GM10266 (cell line): ENCODE results near the gene SPATA6.

Experiments used
- DNase-seq: peaks from one replicate; pipeline ENCODE4 v3.0.0; 2012; ENCODE audit errors: extremely low spot score
- CTCF ChIP-seq: IDR thresholded peaks from 2 replicates; pipeline ENCODE4 v1.5.1; 2012; ENCODE audit warnings: mild to moderate bottlenecking, low read depth; ENCODE audit not compliant: control insufficient read depth, insufficient read depth; ENCODE audit errors: missing control alignments

Gene SPATA6

DNA sequence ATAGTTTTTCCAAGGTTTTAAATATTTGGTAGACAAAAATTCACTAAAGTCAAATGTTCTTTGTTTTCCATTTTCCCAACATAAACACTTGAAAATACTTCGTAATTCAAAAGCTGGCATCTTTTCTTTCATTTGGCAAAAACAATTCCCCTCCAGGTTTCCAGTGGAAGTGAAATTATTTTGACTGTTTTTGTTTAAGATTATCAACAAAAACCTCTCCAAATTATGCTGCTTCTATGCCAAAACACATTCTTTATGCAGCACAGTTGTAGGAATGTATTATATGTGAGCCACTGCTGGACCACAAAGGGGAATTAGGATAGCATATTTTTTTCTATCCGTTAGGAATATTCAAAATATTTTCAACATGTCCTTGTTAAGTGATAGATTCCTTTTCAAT lies 205.4 kb downstream of the SPATA6 start:
- TF ChIP-seq CTCF: no peak
- no peak for DNase-seq

DNA sequence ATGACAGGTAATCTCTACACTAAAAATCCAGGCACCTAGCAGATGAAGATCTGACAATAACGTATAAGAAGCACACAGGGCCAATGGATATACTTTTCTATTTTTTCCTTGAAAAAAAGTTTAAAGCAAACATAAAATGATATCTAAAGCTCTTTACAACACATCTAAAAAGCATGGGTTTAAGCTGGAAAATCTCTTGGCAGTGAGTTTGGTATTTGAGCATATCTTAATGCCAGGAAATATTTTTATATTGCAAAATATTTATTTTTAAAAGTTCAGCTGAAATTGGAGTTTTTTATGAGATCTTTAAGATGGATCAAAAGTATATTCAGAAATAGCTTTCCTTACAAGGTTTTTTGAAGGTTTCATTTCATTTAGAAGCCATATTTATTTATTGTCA lies 209.0 kb downstream of the SPATA6 start:
- DNase-seq: no peak
- no peak for TF ChIP-seq CTCF

GRCh38 chr1:48261881-48262400 lies 210.1 kb downstream of the SPATA6 start:
- no peak for DNase-seq
- TF ChIP-seq CTCF: no peak

- DNase-seq: no peak
- no peak for TF ChIP-seq CTCF
These were observed 213.9 kb downstream of the SPATA6 start for GRCh38 chr1:48258106-48258505.

- no peak for DNase-seq
- no peak for TF ChIP-seq CTCF
These were observed 217.8 kb downstream of the SPATA6 start for GRCh38 chr1:48254254-48254653.

DNA sequence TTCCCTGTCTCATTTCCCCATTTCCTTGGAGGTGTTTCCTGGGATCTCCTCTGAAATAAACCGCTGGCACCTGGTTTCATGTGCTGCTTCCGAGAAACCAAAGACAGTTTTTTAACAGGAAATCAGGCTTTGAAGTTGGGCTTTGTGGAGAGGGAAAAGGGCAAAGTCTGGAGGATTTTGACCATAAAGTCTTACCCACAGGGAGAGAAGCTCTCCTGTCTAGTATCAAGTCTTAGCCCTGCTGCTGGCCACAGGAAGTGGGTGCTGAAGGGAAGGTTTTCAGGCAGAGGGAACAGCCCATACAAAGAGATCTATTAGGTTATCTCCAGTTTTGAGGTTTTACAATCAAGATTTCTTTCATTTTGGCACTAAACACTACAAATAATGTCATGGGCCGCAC lies 220.2 kb downstream of the SPATA6 start:
- no peak for TF ChIP-seq CTCF
- DNase-seq: no peak

GRCh38 chr1:48251323-48251722 lies 220.7 kb downstream of the SPATA6 start:
- TF ChIP-seq CTCF: no peak
- DNase-seq: no peak
